SK-N-DZ (cell line): Measurements from ENCODE around the gene SNX8. TPM values are rescaled to one million over a fixed set of nuclear protein-coding genes. Genes with fewer than 3 reads are reported as not detected.
A peak's percentile ranks its signal among the peaks of the same experiment; 100 is the strongest.
"Not testable (repeated sequence)": the region's sequence is repeated elsewhere in the genome, so short reads cannot be mapped to it uniquely, and the experiment has no call there.

Experiments
- DNase-seq: peaks from one replicate; pipeline ENCODE4 v3.0.0-alpha.2; 2015; ENCODE audit warnings: low spot score
- polyA plus RNA-seq, 2 experiments: library from polyadenylated mRNA; depleted of rRNA; stranded (reverse); fragments of >200 nt; gene quantifications; 2 replicates each; pipeline ENCODE4 v1.2.3, GENCODE V29; 2014

Gene SNX8
- polyA plus RNA-seq (2014; cell fraction: cytosol; rRNA removed) = 15.7 and 16.1 TPM in 2 replicates
- 10.7 and 12.9 TPM in 2 replicates for polyA plus RNA-seq (2014; cell fraction: nucleus; rRNA removed)

GRCh38 chr7:2314209-2314955, at the start of gene SNX8:
Gene SNX8, minus strand, starts transcription at chr7:2314441. Its CDS starts 20 bp downstream, at chr7:2314421.
- peak; percentile 83 for DNase-seq

GRCh38 chr7:2362385-2363088, 48.3 kb upstream of the SNX8 start:
- DNase-seq = no peak

DNA sequence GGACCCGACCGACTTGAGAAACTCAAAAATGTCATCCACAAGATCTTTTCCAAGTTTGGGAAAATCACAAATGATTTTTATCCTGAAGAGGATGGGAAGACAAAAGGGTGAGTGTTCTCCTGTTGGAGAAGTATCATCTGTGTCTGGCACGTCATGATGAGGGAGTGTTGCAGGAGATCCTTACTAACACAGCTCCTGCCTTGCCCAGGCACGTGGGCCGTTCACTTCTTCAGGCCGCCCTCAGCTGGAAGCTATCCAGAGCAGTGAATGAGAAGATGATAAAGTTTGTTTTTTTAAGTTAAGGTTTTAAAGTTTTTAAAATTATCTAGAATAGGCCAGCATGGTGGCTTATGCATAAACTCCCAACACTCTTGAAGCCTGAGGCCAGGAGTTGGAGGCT, 46.6 kb upstream of the SNX8 start:
- no peak for DNase-seq

- DNase-seq = no peak
Measured at GRCh38 chr7:2359610-2360009, 45.4 kb upstream of the SNX8 start.

DNA sequence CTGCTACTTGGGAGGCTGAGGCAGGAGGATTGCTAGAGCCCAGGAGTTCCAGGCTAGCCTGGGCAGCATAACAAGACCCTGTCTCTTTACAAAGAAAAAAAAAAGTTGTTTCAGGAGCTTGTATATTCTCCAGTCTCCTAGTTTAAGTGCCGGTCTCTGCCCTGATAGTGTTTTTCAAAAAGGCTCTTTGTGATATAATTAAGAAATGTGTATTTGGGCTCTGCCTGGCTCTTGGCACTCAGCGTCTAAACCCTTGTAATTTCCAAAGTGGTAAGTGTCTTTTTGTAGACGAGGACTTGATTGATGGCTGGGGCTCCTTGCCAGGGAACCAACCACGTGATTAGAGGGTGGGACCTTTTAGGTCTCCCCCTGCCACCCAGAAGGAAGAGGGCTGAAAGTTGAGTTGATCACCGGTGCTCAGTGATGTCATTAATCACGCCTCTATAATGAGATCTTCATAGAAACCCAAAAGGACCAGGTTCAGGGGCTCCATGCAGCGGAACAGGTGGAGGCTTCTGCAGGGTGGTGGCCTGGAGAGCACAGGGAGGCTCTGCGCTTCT, 44.8 kb upstream of the SNX8 start:
- DNase-seq = no peak

GRCh38 chr7:2357571-2357970, 43.3 kb upstream of the SNX8 start:
- no peak for DNase-seq

DNA sequence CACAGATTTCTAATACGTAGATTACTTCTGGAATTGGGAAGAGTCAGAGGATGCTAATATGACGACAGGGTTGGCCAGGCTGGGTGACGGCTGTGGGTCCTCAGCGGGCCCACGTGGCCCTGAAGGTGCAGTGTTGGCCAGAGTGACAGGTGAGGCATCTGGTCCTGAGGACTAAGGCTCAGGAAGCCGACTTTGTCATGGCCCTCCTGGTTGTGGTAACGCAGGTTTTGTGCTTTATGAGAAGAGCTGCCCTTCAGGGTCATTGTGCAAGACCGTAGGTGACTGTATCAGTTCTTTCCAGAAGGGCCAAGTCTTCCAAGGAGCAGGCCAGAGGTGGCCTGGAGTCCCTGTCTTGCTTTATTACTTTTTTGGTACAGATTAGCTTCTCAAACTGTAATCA, 42.9 kb upstream of the SNX8 start:
- no peak for DNase-seq

DNA sequence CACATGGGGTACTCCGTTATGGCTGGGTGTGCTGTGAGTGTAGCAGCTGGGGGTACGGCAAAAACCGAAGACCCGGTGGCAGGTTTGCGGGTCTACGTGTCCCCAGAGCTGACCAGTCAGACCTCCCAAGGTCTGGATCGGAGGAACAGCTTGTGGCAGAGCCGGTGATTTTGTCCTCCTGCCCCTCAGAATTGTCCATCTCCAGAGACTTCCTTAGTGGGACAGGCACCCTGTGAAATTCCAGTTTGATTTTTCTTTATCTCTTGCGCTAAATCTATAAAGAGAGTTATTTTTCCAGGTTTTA, 41.4 kb upstream of the SNX8 start:
- no peak for DNase-seq

DNA sequence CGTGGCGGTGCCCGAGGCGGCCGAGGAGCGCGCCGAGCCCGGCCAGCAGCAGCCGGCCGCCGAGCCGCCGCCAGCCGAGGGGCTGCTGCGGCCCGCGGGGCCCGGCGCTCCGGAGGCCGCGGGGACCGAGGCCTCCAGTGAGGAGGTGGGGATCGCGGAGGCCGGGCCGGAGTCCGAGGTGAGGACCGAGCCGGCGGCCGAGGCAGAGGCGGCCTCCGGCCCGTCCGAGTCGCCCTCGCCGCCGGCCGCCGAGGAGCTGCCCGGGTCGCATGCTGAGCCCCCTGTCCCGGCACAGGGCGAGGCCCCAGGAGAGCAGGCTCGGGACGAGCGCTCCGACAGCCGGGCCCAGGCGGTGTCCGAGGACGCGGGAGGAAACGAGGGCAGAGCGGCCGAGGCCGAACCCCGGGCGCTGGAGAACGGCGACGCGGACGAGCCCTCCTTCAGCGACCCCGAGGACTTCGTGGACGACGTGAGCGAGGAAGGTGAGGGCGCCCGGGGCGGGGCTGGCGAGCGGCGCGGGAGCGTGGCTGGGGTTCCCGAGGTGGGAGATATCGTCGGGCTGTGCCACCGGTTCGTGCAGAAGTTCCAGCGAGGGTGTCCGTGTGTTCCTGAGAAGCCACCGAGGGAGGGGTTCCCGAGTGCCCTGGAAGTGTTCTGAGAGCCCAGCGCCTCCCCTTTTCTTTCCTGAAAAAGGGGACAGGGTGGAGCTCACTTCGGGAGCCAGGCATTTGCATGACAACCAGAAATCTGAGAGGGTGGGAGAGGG, 40.9 kb upstream of the SNX8 start:
- DNase-seq = no peak

DNA sequence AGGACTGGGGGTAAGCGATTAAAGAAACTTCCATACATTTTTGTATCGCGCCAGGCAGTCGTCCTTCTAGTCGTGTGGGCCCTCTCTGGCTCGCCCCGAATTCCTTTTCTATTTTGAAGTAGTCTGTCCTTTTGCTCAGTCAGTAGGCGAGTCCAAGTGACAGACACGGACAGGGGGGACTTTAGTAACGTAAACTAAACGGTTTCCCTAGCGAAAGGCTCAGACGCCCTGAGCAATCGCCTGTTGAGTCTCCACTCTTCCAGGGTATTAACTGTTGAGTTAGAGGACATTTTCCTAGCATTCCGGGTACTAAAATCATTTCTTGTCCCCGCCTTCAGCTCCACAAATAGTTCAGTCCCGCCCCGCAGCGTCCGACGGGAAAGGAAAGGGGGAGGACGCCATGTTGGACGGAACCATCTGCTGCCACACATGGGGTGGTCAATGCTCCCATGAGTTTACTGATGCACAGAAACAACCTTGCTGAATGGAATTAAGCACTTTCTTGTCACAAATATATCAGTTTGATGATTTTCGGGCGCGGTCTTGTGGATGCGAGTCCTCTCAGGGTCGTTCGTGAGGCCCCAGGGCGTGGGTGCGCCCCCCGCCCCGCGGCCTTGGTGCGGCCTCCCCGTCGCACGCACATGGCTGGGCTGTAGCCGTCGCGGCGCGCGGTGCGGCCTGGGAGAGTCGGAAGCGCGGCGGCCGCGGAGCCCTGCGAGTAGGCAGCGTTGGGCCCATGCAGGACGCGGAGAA, 40.1 kb upstream of the SNX8 start, which contains the start of gene EIF3B:
Gene EIF3B (plus strand): TSS at position 642 of the 753 bp plus-strand sequence. CDS start 95 bp downstream, at position 737.
- DNase-seq = peak; percentile 96

GRCh38 chr7:2353936-2354185, 39.6 kb upstream of the SNX8 start:
- DNase-seq = peak; percentile 90

GRCh38 chr7:2353113-2353935, 39.1 kb upstream of the SNX8 start:
- no peak for DNase-seq

GRCh38 chr7:2350861-2351260, 36.6 kb upstream of the SNX8 start:
- no peak for DNase-seq

- DNase-seq = no peak
Measured at GRCh38 chr7:2350055-2350454, 35.8 kb upstream of the SNX8 start.

GRCh38 chr7:2347351-2348063, 33.3 kb upstream of the SNX8 start:
- not testable (repeated sequence) for DNase-seq

GRCh38 chr7:2336626-2337299, 22.5 kb upstream of the SNX8 start:
- no peak for DNase-seq

- DNase-seq = not testable (repeated sequence)
Measured at GRCh38 chr7:2332606-2333231, 18.5 kb upstream of the SNX8 start.

DNA sequence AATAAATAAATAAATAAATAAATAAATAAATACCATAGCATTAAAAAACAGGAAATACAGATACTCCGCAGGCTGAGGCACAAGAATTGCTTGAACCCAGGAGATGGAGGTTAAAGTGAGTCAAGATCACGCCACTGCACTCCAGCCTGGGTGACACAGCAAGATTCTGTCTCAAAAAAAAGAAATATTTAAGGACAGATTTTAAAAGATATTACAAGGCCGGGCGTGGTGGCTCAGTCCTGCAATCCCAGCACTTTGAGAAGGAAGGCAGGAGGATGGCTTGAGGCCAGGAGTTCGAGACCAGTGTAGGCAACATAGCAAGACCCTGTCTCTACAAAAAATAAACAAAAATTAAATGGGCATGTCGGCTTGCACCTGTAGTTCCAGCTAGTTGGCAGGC, 17.5 kb upstream of the SNX8 start:
- no peak for DNase-seq

DNA sequence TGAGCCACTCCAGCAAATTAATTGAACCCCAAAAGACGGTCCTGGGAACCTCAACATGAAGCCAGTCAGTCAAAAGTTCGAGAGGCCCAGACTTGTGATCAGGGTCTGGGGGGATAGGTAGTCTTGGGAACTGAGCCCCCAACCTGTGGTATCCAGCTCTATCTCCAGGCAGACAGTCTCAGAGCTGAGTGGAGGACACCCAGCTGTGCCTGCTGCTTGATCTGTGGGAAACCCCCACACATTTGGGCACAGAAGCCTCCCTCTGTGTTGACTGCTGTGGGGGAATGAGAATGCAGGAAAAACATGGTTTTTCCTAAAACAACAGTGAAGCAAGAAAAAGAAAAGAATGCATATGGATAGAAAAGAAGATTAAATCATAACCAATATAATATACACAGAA, 16.3 kb upstream of the SNX8 start:
- no peak for DNase-seq
